DND-41 (cell line): ENCODE measurements around the gene SEZ6L2.
A peak's percentile ranks its signal among the peaks of the same experiment; 100 is the strongest.

Experiments
- EZH2 ChIP-seq: IDR thresholded peaks from 3 replicates; pipeline ENCODE4 v1.6.1; 2012; ENCODE audit warnings: borderline replicate concordance, low read depth, mild to moderate bottlenecking, moderate library complexity, low read length, inconsistent platforms; ENCODE audit not compliant: severe bottlenecking
- TF ChIP-seq, protein P1 (sequence below): IDR thresholded peaks from 2 replicates; pipeline ENCODE4 v1.5.1; 2012; ENCODE audit warnings: borderline replicate concordance, low read length, moderate library complexity, mild to moderate bottlenecking; ENCODE audit not compliant: poor library complexity, severe bottlenecking; ENCODE audit errors: extremely low read depth

DNA sequence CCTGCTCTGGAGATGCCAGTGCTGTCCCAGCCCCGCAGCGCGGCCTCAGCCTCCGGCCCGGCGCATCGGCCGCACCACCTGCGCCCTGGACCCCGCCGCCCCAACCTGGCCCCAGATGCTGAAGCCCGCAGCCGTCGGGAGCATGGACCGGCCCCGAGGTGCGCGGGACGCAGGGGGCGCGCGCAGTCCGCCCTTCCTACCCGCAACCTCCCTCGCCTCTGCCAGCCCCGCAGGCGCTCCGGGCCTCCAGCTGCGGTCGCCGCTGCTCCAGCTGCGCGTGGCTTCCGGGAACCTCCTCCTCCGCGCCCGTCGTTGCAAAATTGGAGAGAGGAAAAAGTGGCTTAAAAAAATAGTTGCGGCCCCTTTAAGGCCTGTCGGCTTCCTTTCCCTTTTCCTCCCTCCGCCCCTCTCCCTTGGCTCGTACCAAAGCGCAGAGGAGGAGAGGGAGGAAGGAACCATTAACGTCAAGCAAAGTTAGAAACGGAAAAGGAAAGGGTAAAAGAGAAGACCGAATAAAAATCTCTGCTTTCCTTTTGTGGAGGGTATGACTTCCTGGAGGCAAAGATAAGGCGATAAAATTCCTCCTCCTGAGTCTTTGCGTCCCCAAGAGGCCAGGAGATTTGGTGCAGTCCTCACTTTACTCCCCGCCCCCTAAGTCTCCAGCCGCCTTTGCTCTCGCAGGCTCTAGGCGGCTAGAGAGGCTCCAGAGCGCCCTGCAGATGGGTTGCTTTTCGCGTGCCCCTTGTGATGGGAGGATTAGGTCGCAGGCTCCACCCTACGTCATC lies 36.3 kb downstream of the SEZ6L2 start, which contains the start of gene CDIPT:
- TF ChIP-seq, protein P1, sequence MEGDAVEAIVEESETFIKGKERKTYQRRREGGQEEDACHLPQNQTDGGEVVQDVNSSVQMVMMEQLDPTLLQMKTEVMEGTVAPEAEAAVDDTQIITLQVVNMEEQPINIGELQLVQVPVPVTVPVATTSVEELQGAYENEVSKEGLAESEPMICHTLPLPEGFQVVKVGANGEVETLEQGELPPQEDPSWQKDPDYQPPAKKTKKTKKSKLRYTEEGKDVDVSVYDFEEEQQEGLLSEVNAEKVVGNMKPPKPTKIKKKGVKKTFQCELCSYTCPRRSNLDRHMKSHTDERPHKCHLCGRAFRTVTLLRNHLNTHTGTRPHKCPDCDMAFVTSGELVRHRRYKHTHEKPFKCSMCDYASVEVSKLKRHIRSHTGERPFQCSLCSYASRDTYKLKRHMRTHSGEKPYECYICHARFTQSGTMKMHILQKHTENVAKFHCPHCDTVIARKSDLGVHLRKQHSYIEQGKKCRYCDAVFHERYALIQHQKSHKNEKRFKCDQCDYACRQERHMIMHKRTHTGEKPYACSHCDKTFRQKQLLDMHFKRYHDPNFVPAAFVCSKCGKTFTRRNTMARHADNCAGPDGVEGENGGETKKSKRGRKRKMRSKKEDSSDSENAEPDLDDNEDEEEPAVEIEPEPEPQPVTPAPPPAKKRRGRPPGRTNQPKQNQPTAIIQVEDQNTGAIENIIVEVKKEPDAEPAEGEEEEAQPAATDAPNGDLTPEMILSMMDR: peak; percentile 97
- TF ChIP-seq EZH2: no peak
